SW480 (cell line): ENCODE results near the gene RANBP17.
"Not testable (repeated sequence)": the region's sequence is repeated elsewhere in the genome, so short reads cannot be mapped to it uniquely, and the experiment has no call there.

Source experiments
- DNase-seq: peaks from one replicate; pipeline ENCODE4 v3.0.0-alpha.2; 2016; ENCODE audit warnings: low spot score

The RANBP17 gene

DNA sequence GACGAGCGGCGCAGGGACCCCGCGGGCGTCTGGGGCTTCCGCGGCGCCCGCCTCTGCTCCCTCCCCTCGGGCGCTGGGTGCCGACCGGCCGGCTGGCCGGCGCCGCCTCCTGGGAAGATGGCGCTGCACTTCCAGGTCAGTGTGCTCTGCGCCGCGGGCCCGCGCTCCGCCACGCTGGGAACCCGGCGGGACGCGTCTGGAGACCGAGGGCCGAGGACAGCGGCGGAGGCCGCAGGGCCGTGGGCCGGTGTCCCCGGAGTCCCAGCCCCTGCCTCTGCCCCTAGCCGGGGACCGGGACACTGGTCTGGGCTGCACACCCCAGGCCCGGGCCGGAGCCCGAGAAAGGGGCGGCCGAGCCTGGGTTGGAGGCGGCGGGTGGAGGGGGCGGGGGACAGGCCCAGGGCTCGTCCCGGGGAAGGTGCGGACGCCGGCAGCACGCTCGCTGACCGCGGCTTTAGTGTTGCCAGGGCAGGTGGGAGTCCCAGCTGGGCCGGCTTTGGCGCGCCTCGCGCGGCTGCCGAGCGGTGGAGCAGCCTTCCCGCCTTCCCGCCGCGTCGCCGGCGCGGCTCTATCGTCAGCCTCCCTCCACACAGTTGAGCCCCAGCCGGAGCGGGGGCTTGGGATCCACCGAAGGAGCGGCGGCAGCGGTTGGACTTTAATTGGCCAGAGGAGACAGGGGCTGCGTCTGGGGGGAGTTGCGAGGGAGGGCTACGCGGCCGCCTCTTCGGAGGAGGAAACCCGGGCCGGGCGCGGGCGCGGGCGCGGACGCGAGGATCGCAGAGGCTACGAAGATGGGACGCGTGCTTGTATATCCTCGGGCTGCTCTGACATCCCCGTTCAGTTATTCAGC is at the start of gene RANBP17:
RANBP17 (plus strand) TSS at position 102 of the 850 bp plus-strand sequence.
- DNase-seq = peak; percentile 89

DNA sequence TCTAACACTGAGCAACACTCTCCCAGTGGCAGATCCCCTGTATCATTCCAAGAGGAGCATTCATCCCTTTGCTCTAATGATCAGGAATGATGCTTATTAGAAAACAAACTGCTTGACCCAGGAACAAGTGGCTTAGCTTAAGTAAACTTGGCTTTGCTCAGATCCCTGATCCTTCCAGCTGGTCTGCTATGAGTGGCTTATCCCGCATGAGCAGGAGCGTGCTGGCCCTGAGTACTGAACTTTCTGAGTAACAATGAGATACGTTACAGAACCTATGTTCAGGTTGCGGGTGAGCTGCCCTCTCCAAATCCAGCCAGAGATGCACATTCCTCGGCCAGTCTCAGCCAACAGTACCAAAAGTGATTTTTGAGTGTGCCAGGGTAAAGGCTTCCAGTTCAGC is 48.6 kb upstream of the RANBP17 start:
- no peak for DNase-seq

DNA sequence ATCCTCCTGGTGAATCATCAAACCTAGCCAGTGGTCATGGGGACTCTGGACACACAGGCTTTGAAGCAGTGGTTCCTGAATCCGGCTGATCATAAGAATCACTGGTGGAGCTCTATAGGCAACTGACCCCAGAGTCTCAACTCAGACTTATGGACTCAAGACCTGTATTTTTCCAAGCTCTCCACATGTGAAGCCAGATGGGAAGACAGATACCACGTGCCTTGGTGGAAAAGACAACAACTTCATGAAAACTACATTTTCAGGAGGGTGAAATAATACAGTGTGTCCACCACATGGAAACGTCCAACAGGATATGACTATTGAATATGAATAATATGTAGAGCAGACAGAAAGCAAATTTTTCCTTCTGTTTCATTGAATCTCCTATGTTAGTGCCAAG is 44.6 kb upstream of the RANBP17 start:
- no peak for DNase-seq

DNA sequence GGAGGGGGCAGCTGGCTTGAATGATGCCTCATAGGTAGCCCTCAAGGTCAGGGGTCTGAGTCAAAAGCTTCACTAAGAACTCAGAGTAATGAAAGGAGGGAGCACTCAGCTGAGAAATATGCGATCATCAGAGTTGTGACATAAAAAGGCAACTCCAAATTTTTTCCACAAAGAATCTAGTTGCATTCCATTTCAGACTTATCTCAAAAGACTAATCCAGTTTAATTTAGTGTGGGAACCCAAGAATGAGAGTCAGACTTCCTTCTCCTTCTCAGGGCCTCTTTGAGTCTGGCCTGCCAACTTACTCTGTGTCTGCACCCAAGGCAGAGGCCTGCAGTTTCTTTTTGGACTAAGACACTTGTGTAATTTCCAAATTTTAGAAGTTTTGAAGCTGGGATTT is 43.6 kb upstream of the RANBP17 start:
- DNase-seq = no peak

DNA sequence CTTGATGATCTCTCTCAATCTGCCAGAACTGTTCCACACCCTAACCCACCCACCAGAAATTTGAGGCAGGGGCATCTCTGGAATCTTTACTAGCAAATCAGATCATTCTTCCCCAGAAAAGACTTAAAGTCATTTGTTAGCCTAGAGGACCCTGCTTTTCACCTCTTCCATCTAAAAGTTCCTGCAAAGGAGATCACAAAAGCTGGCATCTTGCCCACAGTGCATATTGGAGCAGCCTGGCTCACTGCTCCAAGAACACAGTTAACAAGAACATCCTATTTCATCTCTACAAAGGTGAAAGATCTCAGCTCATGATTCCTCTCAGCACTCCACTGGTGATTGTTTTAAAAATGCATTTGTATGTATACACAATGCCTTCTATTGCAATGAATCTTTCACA is 42.0 kb upstream of the RANBP17 start:
- no peak for DNase-seq

DNA sequence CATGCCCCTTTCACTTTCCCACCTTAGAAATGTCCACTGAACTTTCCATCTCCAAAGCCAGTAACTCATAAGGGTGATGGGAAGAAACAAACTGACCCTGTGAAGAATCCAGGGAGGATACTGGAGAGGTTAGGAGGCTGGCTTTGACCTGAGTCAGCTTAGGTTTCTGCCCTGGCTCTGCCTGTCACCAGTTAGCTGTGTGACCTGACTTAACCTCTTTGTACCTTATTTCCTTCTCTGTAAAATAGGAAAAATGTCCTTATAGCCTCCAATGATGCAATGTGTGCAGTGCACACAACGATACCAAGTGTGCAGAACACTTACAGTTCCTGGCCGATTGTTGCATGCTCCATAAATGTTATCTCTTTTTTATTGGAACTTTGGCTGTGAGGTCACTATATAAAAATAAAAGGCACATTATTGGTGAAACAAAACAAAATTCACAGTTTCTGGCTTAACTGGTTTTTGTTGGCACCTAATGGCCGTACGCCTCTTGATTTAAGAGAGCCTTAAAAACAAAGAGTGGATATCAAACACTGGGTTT is 40.5 kb upstream of the RANBP17 start:
- no peak for DNase-seq

DNA sequence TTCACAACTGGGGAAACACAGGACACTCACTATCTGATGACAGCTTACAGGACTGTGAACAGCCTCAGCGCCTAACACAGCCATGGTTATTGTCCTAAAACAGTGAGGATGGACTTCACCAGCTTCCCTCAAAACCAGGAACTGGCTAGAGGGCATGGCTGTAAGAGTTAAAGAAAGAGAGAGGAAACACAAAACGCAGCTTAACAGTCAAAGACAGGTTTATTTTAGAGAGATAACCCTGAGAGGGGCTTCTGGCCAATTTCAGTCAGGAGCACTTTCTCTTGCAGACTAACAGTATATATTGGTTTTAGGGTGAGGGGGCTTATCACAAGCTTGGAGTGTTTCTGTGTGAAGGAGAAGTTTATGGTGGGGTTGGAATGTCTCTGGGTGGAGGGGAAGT is 35.7 kb upstream of the RANBP17 start:
- no peak for DNase-seq

DNA sequence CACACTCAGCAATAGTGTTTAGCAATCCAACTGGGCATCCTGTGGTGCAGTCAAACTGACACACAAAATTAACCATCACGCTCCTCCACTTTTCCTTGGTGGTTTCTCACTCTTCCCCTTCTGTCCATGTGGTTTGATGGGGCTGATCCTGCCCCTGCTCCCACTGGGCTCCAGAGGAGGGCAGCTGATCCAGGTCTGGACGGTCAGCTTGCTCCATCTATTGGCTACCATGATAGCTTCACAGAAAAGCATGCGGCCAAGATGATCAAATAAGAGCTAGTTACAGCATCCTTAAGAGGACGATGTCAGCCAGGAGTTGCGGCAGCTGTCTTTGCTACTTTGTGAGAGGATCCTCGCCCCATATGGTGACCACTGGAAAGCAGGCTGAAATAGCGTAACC is 29.6 kb upstream of the RANBP17 start:
- no peak for DNase-seq

DNA sequence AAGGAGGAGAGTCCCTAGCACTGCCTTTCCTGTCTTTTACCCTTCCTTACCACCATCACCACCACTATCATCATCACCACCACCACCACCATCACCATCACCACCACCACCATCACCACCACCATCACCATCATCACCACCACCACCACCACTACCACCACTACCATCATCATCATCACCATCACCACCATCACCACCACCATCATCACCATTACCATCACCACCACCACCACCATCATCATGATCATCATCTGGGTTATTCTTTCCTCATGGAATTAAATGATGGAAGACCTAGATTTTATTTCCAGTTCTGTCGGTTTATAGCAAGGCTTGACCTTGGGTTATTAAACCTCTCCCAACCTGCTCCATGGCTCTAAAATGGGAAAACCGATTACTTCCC is 27.8 kb upstream of the RANBP17 start:
- DNase-seq = not testable (repeated sequence)

DNA sequence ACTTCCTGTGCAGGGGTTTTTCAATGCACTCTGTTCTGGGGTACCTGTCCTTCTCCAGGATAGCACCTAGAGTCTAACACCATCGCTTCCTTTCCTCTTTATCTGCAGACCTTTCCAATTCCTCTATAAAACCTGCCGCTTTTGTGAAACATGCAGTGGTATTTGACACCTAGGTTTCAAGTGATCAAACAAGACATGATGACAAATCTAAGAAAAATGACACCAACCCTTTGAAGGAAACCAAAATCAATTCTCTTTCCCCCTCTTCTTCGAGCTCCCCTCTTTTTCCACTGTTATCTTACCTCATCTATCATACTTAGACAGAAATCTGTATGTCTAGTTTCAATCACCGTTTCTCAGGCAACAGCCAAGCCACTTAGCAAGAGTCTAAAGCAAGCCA is 25.6 kb upstream of the RANBP17 start:
- DNase-seq = no peak

DNA sequence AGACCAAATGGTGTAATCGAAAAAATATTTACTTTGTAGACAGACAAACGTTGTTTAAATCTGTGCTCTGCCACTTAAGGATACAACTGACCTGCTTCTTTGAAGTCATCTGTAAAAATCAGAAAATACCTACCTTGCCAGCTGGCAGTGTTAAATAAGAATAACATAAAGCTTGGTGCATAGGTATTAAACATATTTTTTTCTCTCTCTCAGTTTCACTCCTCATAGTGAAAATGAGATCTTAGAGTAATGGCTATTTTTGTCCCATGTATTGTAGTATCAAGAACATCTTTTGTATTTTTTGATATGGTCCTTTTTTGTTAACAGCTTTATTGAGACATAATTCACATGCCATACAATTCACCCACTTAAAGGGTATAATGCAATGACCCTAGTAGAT is 17.9 kb upstream of the RANBP17 start:
- DNase-seq = no peak

DNA sequence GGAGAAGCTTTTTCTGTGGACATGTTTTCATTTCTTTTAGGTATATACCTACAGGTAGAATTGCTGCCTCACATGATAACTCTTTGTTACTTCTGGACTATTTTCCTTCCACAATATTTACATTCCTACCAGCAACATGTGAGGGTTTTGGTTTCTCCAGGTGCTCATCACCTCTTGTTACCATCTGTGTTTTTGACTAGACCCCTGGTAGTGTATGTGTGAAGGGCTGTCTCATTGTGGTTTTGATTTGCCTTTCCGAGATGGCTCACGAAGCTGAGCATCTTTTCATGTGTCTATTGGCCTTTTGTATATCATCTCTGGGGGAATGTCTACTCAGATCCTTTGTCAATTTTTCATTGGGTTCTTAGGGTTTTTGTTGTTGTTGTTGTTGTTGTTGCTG is 17.2 kb upstream of the RANBP17 start:
- no peak for DNase-seq

DNA sequence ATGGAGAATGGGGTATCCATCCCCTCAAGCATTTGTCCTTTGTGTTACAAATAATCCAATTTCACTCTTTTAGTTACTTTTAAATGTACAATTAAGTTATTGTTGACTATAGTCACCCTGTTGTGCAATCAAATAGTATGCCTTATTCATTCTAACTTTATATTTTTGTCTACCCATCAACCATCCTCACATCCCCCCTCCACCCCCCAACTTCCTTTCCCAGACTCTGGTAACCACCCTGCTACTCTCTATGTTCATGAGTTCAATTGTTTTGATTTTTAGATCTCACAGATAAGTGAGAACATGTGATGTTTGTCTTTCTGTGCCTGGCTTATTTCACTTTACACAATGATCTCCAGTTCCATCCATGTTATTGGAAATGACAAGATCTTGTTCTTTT is 15.4 kb upstream of the RANBP17 start:
- no peak for DNase-seq

DNA sequence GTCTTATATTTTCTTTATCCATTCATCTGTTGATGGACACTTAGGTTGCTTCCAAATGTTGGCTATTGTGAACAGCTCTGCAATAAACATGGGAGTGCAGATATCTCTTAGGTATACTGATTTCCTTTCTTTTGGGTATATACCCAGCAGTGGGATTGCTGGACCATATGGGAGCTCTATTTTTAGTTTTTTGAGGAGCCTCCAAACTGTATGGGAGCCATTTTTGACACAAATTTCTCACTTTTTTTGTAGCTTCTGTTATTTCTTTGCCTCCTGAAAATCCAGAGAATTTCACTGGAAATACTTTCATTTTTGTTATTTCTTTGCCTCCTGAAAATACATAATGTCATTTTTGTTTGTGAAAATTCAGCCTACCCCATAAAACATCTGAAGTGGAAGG is 15.0 kb upstream of the RANBP17 start:
- no peak for DNase-seq

DNA sequence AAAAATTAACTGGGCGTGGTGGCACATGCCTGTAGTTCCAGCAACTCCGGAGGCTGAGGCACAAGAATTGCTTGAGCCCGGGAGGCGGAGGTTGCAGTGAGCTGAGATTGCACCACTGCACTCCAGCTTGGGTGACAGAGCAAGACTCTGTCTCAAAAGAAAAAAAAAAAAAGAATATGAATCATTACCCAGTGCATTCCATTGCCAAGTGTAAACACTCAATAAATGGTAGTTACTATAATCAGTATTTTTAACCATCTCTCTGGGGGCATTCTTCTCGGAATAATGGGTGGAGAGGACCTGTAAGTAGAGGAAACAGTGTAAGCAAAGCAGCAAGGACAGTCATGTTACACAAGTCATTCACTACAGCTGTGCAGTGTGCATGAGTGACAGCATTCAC is 13.8 kb upstream of the RANBP17 start:
- DNase-seq = no peak

DNA sequence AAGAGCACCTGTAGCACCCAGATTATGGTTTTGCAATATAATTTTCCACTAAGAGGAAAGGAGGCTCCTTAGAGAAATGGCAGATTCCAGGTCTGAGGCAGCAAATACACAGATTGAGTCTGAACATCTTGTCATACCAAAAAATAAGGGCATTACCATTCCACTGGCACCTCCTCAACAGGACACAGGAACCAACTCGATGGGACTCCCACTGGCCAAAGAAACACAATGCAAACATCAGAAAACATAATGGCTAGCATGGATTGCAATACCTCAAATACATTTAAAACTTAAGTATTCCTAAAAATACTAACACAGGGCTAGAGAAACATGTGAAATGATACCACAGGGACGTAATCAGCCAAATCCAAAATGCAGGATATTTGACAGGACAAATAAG is 12.4 kb upstream of the RANBP17 start:
- DNase-seq = no peak

DNA sequence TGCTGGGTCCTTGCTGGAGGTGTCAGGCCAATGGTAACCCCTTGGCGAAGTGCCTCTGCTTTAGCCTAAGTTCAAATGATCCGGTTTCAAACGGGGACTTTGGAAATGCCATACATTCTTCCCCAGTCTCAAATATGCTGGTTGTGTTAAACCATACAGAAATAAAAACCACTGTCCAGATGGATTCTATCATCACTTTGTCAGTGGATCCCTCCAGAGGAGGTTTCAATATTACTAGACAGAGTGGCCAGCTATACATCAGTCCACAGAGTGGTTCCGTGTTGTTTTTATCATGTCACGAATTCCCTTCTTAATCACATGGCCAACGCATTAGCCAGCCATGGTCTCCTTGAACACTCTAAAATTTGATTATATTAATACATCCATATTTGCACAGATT is 7.3 kb upstream of the RANBP17 start:
- DNase-seq = no peak

DNA sequence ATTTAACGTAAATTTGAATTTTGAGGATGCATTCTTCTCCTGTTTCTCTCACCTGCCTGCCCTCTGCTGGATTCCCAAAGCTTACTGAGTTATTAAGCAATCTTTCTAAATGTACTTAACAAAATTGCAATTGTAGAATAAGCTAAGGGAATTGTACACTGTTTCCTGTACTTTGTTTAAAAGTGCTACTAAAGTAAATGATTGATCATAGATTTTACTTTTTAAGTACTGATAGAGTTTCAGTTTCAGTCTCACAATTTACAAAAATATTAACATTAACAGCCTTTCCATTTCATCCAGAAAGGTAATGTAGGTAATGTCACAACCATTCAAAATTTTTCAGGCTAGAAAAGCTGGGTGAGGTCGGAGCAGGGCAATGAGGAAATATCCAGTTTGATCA is 4.8 kb upstream of the RANBP17 start:
- DNase-seq = no peak

DNA sequence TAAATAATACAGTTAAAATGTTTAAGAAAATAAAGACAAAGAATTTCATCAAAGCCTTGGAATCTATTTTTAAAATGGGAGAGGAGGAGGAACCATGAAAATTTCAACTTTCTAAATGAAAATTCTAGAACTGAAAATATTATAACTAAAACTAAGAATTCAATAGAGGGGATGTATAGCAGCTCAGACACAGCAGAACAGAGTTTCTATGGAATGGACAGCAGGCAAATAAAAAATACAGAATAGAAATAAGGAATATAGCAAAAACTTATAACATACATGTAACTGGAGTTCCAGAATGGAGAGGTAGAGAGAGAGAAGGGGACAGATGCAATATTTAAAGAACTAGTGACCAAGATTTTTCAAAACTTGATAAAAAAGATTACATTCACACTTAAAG is 1.4 kb upstream of the RANBP17 start:
- DNase-seq = no peak

DNA sequence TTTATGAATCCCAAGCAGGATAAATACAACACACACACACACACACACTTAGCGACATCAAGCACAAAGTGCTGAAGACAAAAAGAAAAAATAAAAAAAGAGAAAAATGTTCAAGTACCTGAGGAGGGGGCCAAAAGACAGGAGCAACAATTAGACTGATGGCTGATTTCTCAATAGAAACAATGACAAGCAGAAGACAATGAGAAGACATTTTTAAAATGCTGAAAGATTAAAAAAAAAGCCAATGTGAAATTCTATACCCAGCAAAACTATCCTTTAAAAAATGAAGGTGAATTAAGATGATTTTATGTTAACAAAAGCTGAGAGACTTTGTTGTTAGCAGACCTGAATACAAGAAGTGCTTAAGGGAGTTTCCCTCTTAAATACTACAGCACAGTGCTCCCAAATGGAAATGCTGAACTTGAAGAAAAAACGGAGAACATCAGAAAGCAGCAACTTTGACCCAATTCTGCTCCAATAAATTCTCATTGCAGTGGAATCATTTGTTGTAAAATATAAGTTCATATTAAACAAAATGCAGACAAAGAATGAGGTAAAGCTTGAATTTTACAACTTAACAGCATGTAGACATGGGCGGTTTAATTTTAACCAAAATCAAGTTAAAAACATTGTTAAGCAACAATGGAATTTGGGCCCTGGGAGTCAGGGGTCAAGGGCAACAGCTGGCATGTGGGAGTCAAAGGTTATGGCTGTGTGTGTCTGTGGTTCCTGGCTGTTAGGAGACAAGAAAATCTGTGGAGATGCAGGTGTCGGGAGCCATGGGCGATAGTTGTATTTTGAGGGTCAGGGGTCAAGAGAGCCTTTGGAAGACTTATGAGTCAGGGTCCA is 776 bp upstream of the RANBP17 start:
- DNase-seq = peak; percentile 21

DNA sequence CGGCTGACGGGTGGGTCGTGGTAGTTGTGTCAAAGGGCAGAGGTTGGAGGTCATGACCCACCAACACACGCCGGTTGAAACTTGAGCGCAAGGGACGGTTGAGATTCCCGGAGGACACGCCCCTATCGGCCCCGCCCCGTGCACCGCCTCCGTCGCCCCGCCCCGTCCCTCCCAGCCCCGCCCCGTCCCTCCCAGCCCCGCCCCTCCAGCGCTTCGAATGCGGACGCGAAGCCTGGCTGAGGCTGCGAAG is 226 bp upstream of the RANBP17 start:
- DNase-seq = no peak

DNA sequence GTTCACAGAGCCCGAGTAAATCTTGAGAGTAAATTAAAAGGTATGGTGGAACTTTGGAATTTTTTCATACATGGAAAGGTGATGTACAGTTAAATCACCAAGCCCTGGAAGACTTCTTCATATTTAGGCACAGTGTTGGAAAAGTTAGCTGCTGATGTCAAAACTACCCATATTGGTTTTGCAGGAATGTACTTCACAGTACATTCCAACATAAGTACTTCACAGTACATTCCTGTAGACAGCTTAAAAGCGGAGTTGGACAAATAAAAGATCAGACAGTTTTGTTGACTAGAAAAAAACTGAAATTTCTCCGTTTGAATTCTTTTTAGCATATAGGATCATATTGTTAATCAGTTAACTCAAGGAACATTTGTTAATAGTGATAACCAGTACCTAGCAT is 1.8 kb downstream of the RANBP17 start:
- no peak for DNase-seq

DNA sequence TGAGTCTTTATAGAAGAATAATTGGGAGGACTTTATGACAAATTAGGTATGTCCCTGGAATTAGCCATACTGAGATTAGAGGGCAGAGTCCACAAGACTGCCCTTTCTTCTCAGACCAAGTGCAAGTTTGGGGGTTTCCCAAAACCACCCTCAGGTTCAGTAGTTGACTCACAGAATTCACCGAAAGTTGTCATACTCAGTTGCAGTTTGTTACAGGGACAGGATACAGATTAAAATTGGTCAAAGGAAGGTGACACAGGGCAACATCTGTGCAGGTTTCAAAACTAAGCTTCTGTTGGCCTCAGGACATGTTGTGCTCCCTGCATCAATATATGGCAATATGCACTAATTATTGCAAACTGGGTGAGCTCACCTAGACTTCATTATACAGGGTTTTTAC is 3.8 kb downstream of the RANBP17 start:
- DNase-seq = no peak

DNA sequence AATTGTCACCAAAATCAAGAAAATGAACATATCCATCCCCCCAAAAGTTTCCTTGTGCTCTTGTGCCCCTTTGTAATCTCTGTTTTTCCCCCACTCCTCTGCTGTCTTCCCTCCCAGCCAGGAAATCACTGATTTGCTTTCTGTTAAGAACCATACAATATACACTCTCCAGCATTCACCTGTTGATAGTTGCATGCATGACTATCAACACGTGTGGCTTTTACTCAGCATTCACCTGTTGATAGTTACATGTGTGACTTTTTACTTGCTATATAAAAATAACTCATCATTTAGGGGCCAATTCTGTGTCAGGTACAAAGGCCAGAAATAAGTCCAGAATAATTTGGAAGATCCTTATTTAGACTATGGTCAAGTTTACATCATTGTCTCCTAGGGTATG is 6.0 kb downstream of the RANBP17 start:
- DNase-seq = no peak
